ENCODE results near the gene ZFAND3.
"Not testable (repeated sequence)": the region's sequence is repeated elsewhere in the genome, so short reads cannot be mapped to it uniquely, and the experiment has no call there.

Gene ZFAND3

DNA sequence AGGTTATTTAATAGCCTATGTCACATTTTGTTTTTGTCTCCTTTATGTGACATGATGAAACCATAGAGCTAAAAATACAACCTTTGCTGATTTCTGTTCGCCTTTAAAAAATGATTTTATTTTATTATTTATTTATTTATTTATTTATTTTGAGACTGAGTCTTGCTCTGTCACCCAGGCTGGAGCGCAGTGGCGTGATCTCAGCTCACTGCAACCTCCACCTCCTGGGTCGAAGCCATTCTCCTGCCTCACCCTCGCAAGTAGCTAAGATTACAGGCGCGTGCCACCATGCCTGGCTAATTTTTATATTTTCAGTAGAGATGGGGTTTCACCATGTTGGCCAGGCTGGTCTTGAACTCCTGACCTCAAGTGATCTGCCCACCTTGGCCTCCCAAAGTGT, 173.7 kb downstream of the ZFAND3 start:
- DNase-seq (ENCODE audit: low read depth in 2 of 3, low spot score in 2 of 3): not testable (repeated sequence)

DNA sequence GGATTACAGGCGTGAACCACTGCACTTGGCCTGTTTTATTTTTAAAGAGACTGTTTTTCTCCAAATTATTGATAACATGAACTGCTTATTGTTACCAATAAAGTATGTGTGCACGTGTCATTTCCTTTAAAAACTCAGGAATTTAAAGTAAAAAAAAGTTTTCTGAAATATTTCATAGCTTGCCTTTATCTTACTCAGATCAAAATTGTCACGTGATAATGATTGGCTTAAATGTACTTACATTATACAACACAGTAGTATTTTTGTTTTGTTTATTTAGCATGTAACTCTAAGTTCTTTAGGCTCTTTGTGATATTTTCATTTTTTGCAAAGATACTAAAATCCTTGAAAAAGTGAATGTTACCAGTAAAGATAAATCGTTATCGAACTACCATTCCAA, 174.1 kb downstream of the ZFAND3 start:
- no peak for DNase-seq (ENCODE audit: low read depth in 2 of 3, low spot score in 2 of 3)

DNA sequence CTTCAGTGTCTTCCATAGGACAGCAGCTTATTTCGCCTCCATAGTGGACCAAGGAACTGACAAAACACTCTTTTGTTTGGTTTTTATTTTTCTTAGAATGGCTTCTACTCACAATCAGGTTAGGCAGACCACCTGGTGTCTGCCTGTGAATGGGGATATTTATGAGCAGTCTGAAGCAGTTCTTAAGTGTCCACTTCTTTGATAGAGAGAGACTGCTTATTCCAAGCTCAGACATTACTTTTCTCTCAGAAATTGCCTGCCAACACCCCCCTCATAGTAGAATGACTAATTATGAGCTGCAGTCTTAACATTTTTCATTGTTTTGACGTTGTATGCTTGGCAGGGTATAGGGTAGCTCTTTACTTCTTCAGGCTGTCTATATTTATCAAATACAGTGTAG, 174.7 kb downstream of the ZFAND3 start:
- no peak for DNase-seq (ENCODE audit: low read depth in 2 of 3, low spot score in 2 of 3)

DNA sequence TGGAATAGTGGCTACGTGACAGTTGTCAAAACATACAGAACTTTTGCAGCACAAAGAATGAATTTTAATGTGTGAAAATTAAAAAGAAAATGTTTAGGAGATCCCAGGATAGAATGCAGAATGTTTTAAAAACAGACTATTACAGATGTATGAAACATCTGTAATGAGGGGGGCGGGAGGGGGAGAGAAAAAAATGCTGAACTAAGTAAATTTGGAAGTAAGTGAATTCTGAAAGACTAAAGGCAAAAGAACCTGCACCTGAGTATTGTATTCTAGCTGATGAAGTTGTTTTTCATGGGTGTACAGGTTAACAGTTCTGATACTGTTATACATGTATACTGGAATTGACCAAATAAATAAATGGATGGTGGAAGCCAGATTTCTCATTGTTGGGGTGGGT, 178.8 kb downstream of the ZFAND3 start:
- DNase-seq (ENCODE audit: low read depth in 2 of 3, low spot score in 2 of 3): no peak

DNA sequence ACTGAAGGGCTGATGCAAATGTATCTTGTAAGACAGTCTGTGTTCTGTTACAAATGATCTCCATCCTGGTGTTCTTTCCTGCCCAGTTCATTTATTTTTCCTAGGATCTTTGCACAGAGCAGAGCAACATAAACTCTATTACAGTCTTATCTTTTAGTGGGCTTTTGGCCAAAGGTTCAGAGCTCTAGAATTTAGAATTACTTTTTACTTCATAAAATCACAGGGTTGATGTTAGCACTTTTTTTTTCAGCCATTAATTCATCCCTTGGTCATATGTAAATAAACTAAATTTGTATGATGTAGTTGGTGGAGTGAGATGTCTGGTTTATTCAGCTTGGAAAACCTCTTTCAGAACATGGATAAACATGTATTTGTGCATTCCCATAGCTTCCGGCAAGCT, 181.9 kb downstream of the ZFAND3 start:
- no peak for DNase-seq (ENCODE audit: low read depth in 2 of 3, low spot score in 2 of 3)

DNA sequence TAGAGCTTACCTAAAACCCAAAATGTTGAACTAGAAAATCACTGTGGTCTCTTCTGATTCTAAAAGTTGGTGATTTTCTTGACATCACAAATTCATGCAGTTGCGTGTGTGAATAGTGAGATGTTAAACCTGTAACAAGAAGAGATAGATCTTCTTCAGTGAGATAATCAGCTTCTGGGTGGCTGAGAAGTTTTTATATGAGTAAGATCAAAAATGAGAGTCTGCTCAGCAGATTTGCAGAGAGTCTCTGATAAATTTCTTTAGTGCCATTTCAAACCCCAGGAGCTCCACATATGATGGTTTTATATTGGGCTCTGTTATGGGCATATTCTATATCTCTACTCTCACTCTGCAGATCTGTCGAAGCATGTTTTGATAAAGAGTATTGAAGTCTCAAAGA, 185.4 kb downstream of the ZFAND3 start:
- no peak for DNase-seq (ENCODE audit: low read depth in 2 of 3, low spot score in 2 of 3)

DNA sequence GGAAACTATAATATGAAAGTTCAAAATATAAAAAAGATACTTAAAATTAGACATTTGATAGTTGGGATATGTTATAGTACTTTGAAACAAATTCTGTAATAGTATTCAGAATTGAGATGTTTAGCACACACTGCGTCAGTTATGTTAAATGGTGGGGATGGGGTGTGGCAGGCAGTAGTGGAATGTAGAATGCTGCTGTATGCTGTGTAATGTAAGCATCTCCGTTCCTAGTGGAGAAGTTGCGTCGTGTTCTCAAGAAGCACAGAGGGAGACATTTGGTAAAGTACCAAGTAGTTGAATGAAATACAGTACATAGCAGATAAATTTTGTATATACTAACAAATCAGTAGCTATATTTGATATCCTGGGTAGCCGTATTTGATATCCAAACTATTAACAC, 192.4 kb downstream of the ZFAND3 start:
- DNase-seq (ENCODE audit: low read depth in 2 of 3, low spot score in 2 of 3): no peak

DNA sequence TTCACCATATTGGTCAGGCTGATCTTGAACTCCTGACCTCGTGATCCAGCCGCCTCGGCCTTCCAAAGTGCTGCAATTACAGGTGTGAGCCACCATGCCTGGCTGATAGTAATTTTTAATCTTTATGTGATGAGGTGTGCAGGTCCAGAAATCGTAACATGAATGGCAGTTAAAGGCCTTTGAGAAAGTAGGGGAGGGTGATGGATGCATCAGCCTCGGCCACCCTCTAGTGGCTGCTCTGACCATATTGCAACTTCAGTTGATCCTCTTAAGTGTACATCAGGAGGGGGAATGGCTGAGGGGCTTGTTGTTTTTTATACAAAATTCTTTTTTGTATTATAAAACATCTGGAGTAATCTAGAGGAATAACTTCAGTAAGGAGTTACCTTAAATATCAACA, 193.0 kb downstream of the ZFAND3 start:
- DNase-seq (ENCODE audit: low read depth in 2 of 3, low spot score in 2 of 3): no peak

DNA sequence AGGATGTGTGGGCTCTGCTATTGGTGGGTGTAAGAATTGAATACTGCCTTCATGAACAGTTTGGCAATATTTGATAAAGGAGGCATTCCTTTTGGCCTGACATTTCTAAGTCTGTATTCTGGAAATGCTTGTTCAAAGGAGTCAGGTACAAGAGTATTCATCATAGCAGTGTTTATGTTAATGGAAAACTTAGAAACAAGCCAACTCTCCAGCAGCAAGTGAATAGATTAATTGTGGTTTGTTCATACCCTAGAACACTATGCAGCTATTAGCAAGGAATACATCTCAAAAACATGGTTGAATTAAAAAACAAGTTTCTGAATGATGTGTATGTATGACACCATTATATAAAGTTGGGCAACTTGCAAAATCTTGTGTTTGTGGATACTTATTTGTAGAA, 195.8 kb downstream of the ZFAND3 start:
- DNase-seq (ENCODE audit: low read depth in 2 of 3, low spot score in 2 of 3): no peak

DNA sequence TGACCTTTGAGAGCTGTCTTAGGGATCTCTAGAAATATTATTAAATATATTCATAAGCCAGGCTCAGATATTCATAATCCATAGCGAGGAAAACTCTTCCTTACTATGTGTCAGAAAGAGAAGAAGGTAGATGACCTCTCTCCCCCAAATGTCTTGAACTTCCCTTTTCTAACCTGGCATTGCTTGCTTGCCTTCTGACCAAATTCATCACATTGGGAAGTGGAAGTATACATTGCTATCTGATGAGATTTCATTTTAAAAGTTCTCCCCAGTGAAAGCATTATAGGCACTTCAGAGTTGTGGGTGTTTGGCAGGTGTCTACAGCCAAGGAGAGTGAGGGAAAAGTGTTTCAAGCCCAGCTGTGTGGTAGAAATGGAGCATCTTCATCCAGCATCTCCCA, 197.3 kb downstream of the ZFAND3 start:
- DNase-seq (ENCODE audit: low read depth in 2 of 3, low spot score in 2 of 3): no peak

DNA sequence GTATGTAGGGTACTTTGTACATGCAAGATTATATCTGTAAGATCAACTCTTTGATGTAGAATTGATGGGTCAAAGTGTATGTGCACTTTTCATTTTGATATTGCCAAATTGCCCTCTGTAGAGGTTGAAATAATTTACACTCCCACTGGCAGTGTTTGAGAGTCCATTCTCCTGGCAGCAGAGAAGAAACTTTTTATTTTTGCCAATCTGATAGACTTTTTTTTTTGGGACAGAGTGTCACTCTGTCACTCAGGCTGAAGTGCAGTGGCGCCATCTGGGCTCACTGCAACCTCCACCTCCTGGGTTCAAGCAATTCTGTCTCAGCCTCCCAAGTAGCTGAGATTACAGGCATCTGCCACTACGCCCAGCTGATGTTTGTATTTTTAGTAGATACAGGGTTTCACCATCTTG, 199.2 kb downstream of the ZFAND3 start:
- no peak for DNase-seq (ENCODE audit: low read depth in 2 of 3, low spot score in 2 of 3)

DNA sequence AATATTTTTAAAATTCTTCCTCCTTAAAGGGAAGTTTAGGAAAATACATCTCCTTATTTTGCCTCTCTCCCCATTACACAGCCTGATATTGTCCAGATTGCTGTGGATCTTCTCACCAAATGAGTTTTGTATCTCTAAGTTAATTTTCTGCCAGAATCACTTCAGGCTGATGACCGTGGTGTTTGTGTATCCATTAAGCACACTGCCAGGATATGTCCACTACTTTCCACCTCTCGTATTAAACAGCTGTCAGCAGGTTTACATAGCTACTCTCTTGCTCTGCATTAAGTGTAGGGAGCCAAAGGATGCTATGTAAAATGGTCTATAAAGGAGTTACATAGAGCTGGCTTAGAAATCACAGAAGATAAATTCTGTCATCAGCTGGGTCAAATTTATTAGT, 201.1 kb downstream of the ZFAND3 start:
- DNase-seq (ENCODE audit: low read depth in 2 of 3, low spot score in 2 of 3): no peak

DNA sequence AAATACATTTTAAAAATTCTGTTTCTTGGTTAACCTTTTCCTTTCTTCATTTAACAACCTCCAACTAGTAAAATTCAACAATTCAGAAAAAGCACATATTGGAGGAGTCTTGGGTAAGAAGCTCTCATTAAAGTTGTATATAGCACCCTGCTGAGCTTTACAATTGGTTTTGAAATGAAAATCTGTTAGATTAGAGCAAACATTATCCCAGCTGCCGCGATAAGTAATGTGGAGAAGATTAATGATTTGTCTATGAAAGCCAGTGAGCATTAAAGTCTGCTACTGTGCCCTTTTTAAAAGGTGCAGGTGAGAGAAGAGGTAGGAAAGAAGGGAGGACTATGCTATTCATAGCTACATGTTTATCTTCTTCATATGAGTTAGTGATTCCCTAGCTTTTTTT, 201.5 kb downstream of the ZFAND3 start:
- no peak for DNase-seq (ENCODE audit: low read depth in 2 of 3, low spot score in 2 of 3)

DNA sequence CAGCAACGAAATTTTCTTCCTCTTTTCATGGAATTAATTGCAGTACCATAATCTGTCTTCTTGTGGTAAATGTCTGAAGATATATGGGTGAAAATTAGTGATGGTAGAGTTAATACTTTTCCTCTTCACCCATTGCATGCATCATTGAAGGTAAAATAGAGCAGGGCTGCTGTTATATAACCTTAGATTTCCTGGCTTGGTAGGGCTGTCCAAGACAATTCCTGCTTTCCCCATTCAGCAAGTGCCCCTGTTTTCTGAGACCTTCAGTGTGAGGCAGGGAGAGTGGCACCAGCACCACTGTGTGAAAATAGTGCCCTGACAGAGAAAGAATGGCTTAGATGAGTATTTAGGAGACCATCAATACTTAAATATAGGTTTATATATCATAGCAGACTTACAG, 202.0 kb downstream of the ZFAND3 start:
- DNase-seq (ENCODE audit: low read depth in 2 of 3, low spot score in 2 of 3): no peak

DNA sequence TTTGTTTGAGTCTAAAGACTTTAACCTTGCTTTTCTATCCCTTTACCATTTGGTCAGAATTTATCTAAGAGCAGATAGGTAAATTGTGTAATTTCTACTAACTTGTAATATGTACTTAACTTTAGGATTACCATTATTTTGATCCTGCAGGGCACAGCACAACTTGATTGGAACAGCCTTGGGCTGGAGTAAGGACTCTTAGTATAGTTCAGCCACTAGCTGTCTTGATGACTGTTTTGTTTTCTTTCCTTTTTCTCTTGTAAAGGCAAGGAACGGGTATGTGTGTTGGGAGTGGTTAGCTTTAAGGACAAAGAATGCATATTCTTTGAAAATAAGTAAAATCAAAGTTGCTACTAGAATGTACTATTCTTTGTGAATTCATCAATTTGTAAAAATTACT, 203.2 kb downstream of the ZFAND3 start:
- DNase-seq (ENCODE audit: low read depth in 2 of 3, low spot score in 2 of 3): no peak

DNA sequence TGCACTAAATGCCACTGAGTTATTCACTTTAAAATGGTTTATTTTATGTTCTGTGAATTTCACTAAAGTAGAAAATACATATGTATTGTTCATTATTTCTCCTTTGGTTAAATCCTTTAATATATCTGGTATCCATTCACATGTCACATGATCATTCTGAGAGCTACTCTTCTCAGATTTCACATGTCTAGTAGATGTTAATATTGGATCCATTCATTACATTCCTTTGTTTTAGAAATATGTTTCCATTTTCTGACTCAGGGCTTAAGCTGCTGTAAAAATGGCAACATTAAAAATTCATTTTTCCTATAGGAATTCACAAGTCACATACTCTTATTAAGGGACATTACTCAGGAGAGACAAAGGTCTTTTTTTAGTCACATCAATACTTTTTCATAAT, 205.4 kb downstream of the ZFAND3 start:
- no peak for DNase-seq (ENCODE audit: low read depth in 2 of 3, low spot score in 2 of 3)

DNA sequence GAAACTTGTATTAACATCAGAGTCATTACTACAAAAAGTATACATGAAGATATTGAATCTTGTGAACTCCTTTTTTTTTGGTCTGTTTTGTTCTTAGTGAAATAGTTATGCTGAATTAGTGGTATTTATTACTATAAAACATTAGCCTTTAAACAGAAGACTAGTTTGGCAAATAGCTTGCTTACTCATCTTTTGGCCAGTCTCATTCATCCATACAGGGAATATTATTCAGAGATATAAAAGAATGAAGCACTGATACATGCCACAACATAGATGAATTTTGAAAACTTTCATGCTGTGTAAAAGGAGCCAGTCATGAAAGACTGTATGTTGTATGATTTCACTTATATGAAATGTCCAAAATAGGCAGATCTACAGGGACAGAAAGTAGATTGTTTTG, 205.9 kb downstream of the ZFAND3 start:
- no peak for DNase-seq (ENCODE audit: low read depth in 2 of 3, low spot score in 2 of 3)

DNA sequence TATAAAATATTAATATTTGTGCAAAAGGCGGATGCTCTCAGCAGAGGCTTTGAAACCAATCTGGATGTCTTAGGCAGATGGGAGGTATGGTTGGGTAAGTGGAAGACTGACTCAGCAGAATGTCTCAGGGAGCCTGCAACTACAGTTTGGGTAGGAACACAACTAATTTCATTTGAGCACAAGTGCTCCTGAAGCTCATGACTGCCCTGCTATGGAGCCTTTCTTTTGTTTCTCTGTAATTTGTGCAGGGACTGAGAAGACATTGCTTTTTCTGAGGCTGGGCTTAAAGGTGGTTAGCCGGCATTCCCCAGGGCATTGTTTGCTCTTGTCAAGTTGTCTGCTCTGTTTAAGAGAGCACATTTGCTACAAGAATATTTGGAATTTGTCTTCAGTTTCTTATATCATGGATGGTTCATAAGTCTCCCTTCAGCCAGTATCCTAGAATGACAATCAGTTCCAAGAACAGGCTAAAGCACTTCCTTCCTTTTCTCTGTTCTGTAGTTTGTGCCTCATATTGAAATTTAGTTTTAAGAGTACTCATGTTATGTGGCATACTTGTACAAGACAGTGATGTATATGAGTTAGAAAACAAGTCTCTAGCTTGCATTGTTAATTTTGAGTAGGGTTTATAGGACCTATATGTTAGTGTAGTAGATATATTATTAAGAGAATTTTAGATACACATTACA, 208.3 kb downstream of the ZFAND3 start:
- no peak for DNase-seq (ENCODE audit: low read depth in 2 of 3, low spot score in 2 of 3)

DNA sequence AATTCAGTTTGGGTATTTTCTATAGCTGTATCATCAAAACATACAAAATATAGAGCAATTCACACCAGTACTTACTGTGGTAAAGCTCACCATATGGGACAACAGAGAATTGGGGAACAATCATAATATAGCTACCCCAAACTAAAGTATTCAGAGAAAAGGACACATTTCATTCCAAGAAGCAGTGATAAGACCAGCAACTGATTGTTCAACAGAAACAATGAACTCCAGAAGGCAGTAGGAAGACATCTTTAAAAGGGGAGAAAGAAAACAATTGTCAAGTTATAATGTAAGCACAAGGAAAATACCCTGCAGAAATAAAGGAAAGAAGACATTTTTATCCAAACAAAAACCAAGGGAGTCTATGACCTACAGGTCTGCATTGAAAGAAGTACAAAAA, 210.9 kb downstream of the ZFAND3 start:
- DNase-seq (ENCODE audit: low read depth in 2 of 3, low spot score in 2 of 3): no peak

DNA sequence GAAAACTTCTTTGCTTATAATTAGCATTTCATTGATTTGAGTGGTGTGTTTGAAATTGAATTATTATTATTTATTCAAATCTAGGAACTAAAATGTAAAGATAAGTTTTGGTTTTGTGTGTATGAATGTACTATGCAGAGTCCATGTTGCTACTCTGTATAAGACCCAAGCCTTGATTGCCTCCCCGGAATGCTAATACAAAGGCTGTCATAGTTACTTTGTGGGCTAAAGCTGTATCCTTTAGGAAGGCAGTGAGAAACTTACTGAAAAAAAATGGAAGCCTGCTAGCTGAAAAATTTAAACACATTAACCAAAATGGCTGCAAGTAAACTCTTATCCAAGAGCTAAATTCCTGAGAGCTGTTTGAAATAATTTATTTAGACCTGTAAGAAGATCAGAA, 213.3 kb downstream of the ZFAND3 start:
- DNase-seq (ENCODE audit: low read depth in 2 of 3, low spot score in 2 of 3): no peak

DNA sequence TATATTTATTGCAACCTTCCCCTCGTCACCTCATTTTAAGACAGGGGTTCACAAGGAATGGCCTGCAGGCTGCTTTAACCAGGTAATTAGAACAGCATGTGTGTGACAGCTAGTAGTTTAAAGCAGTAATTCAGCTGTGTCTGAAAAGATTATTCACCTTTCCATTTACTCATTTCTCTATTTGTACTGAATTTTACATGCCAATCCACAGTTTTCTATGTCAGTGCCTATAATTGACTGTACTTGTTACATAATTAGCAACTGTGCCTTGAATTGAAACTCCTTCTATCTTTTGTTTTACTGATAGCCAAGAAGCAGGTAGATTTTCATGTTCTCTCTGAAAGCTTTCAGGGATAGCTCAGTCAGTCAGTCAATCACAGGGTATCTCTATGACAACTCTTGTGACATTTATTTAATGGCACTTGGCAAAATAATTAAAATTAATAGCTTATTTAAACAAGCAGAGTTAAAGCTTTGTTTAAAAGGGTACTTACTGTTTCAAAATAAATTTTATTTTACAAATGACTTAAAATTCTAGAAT, 214.0 kb downstream of the ZFAND3 start:
- no peak for DNase-seq (ENCODE audit: low read depth in 2 of 3, low spot score in 2 of 3)

DNA sequence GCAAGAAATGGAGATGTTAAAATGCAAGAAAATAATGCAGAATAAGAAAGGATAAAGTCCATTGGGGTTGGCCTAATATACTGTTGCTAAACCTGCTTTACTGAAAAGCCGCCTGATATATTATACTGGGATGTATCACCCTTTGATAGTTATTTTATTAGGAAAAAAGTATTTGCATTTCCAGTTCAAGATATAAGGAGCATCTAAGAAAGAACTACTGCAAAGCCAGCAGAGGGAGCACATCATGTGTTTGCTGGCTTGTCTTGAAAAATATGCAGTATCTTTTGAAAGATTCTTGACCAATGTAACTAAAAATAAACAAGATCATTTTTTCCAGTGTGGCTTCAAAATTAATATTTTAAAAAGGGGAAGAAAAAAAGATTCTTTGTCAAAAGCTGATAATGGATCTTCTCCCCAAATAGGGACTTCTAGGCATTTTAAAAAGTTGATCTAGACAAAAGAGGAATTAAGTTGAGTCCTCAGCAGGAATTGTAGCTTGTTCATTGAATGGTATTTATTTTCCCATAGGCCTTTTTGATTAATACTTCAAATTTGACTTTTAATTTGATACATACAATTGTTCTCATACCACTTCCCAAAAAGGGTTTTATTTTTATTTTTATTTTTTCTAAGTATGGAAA, 214.9 kb downstream of the ZFAND3 start:
- DNase-seq (ENCODE audit: low read depth in 2 of 3, low spot score in 2 of 3): no peak

DNA sequence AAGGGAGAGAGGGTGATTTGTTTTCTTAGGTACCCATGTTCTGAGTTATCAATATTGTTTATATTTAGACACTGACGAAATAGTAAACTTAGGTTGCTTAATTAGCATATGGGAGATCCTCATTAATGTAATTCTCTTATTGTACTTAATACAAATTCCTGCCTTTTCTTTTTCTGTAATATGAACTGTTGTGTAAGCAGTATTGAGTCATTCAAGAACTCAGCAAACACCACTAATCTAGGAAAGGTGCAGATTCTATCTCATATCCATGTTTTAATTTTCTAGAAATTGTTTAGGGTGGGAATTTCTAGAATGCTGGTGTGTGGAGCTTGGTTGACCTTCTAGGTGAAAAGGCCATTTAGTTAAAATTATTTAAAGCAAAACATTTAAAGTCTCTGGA, 216.0 kb downstream of the ZFAND3 start:
- DNase-seq (ENCODE audit: low read depth in 2 of 3, low spot score in 2 of 3): no peak
